Measurements from ENCODE around the gene TARS1.

Gene TARS1

DNA sequence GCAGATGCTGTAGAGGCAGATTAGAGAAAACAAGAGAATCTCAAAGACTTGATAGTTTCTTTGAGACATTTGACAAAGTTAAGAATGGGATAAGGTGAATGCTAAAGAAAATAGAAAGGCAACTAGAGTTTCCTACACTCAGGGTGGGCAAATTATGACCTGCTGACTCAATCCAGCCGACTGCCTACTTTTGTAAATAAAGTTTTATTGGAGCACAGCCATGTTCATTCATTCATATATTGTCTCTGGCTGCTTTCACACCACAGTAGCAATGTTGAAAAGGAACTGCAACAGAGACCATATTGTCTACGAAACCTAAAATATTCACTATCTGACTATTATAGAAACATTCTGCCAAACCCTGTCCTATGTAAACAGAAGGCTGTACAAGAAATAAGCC lies 37.6 kb upstream of the TARS1 start:
- TF ChIP-seq, protein P1, sequence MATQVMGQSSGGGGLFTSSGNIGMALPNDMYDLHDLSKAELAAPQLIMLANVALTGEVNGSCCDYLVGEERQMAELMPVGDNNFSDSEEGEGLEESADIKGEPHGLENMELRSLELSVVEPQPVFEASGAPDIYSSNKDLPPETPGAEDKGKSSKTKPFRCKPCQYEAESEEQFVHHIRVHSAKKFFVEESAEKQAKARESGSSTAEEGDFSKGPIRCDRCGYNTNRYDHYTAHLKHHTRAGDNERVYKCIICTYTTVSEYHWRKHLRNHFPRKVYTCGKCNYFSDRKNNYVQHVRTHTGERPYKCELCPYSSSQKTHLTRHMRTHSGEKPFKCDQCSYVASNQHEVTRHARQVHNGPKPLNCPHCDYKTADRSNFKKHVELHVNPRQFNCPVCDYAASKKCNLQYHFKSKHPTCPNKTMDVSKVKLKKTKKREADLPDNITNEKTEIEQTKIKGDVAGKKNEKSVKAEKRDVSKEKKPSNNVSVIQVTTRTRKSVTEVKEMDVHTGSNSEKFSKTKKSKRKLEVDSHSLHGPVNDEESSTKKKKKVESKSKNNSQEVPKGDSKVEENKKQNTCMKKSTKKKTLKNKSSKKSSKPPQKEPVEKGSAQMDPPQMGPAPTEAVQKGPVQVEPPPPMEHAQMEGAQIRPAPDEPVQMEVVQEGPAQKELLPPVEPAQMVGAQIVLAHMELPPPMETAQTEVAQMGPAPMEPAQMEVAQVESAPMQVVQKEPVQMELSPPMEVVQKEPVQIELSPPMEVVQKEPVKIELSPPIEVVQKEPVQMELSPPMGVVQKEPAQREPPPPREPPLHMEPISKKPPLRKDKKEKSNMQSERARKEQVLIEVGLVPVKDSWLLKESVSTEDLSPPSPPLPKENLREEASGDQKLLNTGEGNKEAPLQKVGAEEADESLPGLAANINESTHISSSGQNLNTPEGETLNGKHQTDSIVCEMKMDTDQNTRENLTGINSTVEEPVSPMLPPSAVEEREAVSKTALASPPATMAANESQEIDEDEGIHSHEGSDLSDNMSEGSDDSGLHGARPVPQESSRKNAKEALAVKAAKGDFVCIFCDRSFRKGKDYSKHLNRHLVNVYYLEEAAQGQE (IDR thresholded peaks at IDR 0.05; ENCODE audit: insufficient read depth in 1 of 2, low read depth in 2 of 2, low read length in 2 of 2) = no peak
- TF ChIP-seq POLR2AphosphoS5 (IDR thresholded peaks at IDR 0.05; ENCODE audit: low read depth, low read length) = no peak
- TF ChIP-seq FOXP2 (optimal IDR thresholded peaks at IDR 0.05; ENCODE audit: borderline replicate concordance, extremely low read depth, extremely low read length, insufficient read depth) = no peak
- no peak for TF ChIP-seq TAF1 (IDR thresholded peaks at IDR 0.05; ENCODE audit: borderline replicate concordance, insufficient read depth, low read length)
- no peak for TF ChIP-seq SIN3A (IDR thresholded peaks at IDR 0.05; ENCODE audit: borderline replicate concordance, insufficient read depth, low read length)

DNA sequence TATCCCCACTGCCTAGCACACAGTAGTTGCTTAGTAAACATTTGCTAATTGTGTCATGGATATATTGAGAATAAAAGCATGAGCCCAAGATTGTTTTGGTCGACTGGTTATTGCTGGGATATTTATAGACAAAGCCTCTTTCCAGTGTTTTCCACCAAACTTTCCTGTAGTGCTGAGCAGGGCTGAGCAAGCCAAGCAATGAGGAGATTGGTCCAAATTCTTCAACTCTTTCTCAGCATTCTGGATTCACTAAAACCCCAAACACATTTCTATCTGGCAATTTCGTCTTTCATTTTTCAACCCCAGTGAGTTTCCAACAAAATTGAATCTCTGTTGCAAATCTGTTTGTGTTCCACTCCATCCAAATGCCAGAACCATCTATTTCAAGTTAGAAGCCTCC lies 31.9 kb upstream of the TARS1 start:
- TF ChIP-seq, protein P1 (IDR thresholded peaks at IDR 0.05; ENCODE audit: insufficient read depth in 1 of 2, low read depth in 2 of 2, low read length in 2 of 2) = no peak
- TF ChIP-seq SIN3A (IDR thresholded peaks at IDR 0.05; ENCODE audit: borderline replicate concordance, insufficient read depth, low read length) (no peak), POLR2AphosphoS5 (IDR thresholded peaks at IDR 0.05; ENCODE audit: low read depth, low read length) (no peak), TAF1 (IDR thresholded peaks at IDR 0.05; ENCODE audit: borderline replicate concordance, insufficient read depth, low read length) (no peak), FOXP2 (optimal IDR thresholded peaks at IDR 0.05; ENCODE audit: borderline replicate concordance, extremely low read depth, extremely low read length, insufficient read depth) (no peak)

DNA sequence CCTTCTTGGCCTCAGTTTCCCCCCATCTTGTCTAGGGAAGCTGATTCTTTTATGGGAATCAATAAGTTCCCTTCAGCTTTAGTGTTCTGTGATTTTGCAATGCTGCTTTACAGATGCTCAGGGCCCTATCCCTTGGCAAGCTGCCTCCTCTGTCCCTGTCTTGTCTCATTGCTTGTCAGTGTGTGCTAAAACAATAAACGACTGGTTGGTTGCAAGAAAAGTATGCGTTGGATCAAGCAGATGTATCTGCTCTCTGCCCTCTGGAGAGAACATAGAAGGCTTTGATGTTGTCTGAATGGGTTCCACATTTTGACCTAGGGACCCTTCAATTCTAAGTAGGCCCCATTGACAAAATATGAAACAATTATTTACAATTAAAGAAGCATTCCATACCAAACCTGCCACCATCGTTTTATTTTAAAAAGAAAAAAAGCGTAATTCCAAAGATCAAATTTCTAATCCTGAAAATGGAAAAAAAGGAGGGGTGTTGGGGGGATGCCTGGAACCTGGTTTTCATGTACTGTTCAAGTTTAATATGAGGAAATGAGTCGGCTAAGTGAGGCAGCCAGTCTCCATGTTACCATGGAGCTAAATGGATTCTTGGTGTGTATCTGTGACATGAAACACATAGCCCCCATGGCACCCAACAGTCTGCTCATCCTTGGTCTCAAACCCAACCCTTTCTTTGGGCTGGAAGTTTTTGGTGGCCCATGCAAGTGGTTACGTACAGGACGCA lies 31.2 kb upstream of the TARS1 start:
- TF ChIP-seq POLR2AphosphoS5 (IDR thresholded peaks at IDR 0.05; ENCODE audit: low read depth, low read length) (no peak), FOXP2 (optimal IDR thresholded peaks at IDR 0.05; ENCODE audit: borderline replicate concordance, extremely low read depth, extremely low read length, insufficient read depth) (no peak), TAF1 (IDR thresholded peaks at IDR 0.05; ENCODE audit: borderline replicate concordance, insufficient read depth, low read length) (no peak), SIN3A (IDR thresholded peaks at IDR 0.05; ENCODE audit: borderline replicate concordance, insufficient read depth, low read length) (no peak)
- TF ChIP-seq, protein P1 (IDR thresholded peaks at IDR 0.05; ENCODE audit: insufficient read depth in 1 of 2, low read depth in 2 of 2, low read length in 2 of 2) = no peak

DNA sequence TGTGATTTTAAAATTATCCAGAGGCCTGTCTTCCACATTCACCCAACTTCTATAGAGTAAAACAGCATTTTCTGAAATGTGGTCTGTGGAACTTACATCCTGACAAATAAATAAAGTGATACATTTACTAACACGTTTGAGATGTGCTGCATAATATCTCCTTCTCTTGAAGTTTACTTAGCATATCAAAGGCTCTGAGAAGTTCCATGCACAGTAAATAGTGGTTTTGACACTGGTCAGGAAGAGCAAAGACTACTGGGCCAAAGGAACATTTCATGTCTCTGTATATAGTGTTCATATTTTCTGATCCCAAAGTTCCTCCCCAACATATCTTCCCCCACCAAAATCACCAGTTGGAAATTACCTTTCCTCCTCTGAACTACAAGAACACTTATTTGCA lies 30.5 kb upstream of the TARS1 start:
- TF ChIP-seq, protein P1 (IDR thresholded peaks at IDR 0.05; ENCODE audit: insufficient read depth in 1 of 2, low read depth in 2 of 2, low read length in 2 of 2) = no peak
- TF ChIP-seq SIN3A (IDR thresholded peaks at IDR 0.05; ENCODE audit: borderline replicate concordance, insufficient read depth, low read length) (no peak), FOXP2 (optimal IDR thresholded peaks at IDR 0.05; ENCODE audit: borderline replicate concordance, extremely low read depth, extremely low read length, insufficient read depth) (no peak), TAF1 (IDR thresholded peaks at IDR 0.05; ENCODE audit: borderline replicate concordance, insufficient read depth, low read length) (no peak), POLR2AphosphoS5 (IDR thresholded peaks at IDR 0.05; ENCODE audit: low read depth, low read length) (no peak)
